ENCODE measurements around the gene NLRP5. TPM values are rescaled to one million over a fixed set of nuclear protein-coding genes. Genes with fewer than 3 reads are reported as not detected.
"Not testable (repeated sequence)": the region's sequence is repeated elsewhere in the genome, so short reads cannot be mapped to it uniquely, and the experiment has no call there.

The NLRP5 gene
- total RNA-seq: not detected

- no peak within 1 kb of the TSS for H3K27ac Mint-ChIP-seq
- H3K36me3 Mint-ChIP-seq: no peaks in the 10 kb centered on the region
- no peak within 1 kb of the TSS for H3K4me3 Mint-ChIP-seq
- H3K27me3 Mint-ChIP-seq: no peaks in the 10 kb centered on the region
- no peaks in the 10 kb centered on the region for H3K4me1 Mint-ChIP-seq (ENCODE audit: low read depth in 2 of 2)
- peaks cover 4% of the 10 kb centered on the region for H3K9me3 Mint-ChIP-seq
- ATAC-seq (no peak), DNase-seq (ENCODE audit: low spot score) (no peak)
These were observed at the start of gene NLRP5 for GRCh38 chr19:55986487-55986886. TSS of gene NLRP5 (plus strand) at chr19:55986775.

GRCh38 chr19:55939206-55939605 lies 47.4 kb upstream of the NLRP5 start:
- H3K27ac Mint-ChIP-seq: no peak overlapping the region
- peaks cover 9% of the 10 kb centered on the region for H3K9me3 Mint-ChIP-seq
- DNase-seq (ENCODE audit: low spot score) (no peak), ATAC-seq (no peak)
- H3K4me3 Mint-ChIP-seq: no peak overlapping the region
- no peaks in the 10 kb centered on the region for H3K4me1 Mint-ChIP-seq (ENCODE audit: low read depth in 2 of 2)
- no peaks in the 10 kb centered on the region for H3K27me3 Mint-ChIP-seq
- H3K36me3 Mint-ChIP-seq: no peaks in the 10 kb centered on the region

- DNase-seq (ENCODE audit: low spot score) (no peak), ATAC-seq (no peak)
- H3K4me3 Mint-ChIP-seq: no peak overlapping the region
- no peaks in the 10 kb centered on the region for H3K4me1 Mint-ChIP-seq (ENCODE audit: low read depth in 2 of 2)
- peaks cover 9% of the 10 kb centered on the region for H3K9me3 Mint-ChIP-seq
- H3K27me3 Mint-ChIP-seq: no peaks in the 10 kb centered on the region
- no peak overlapping the region for H3K27ac Mint-ChIP-seq
- H3K36me3 Mint-ChIP-seq: no peaks in the 10 kb centered on the region
These were observed 46.3 kb upstream of the NLRP5 start for GRCh38 chr19:55940306-55940705.

GRCh38 chr19:55947532-55947931 lies 39.0 kb upstream of the NLRP5 start, which contains the start of gene NLRP8:
TSS of gene NLRP8 (plus strand) at chr19:55947832.
- no peaks in the 10 kb centered on the region for H3K36me3 Mint-ChIP-seq
- H3K4me3 Mint-ChIP-seq: no peak within 1 kb of the TSS
- H3K4me1 Mint-ChIP-seq (ENCODE audit: low read depth in 2 of 2): no peaks in the 10 kb centered on the region
- ATAC-seq (no peak), DNase-seq (ENCODE audit: low spot score) (no peak)
- H3K9me3 Mint-ChIP-seq: peaks cover 14% of the 10 kb centered on the region
- H3K27ac Mint-ChIP-seq: no peak within 1 kb of the TSS
- peaks cover 0 to 2% of the 10 kb centered on the region in 2 donors for H3K27me3 Mint-ChIP-seq

GRCh38 chr19:55950566-55950965 lies 36.0 kb upstream of the NLRP5 start:
- H3K4me3 Mint-ChIP-seq; H3K27ac Mint-ChIP-seq; DNase-seq (ENCODE audit: low spot score); ATAC-seq; H3K4me1 Mint-ChIP-seq (ENCODE audit: low read depth in 2 of 2); H3K9me3 Mint-ChIP-seq; H3K36me3 Mint-ChIP-seq; H3K27me3 Mint-ChIP-seq: not testable (repeated sequence)

GRCh38 chr19:55956431-55956830 lies 30.1 kb upstream of the NLRP5 start:
- Mint-ChIP-seq H3K36me3 (no peaks in the 10 kb centered on the region), H3K27me3 (no peaks in the 10 kb centered on the region), H3K9me3 (peaks cover 3% of the 10 kb centered on the region), H3K4me3 (no peak overlapping the region), H3K4me1 (ENCODE audit: low read depth in 2 of 2) (no peaks in the 10 kb centered on the region), H3K27ac (no peak overlapping the region)
- DNase-seq (ENCODE audit: low spot score) (no peak), ATAC-seq (no peak)

- DNase-seq (ENCODE audit: low spot score): no peak
- no peak overlapping the region for H3K4me3 Mint-ChIP-seq
- ATAC-seq: no peak
- no peaks in the 10 kb centered on the region for H3K9me3 Mint-ChIP-seq
- no peaks in the 10 kb centered on the region for H3K27me3 Mint-ChIP-seq
- no peaks in the 10 kb centered on the region for H3K4me1 Mint-ChIP-seq (ENCODE audit: low read depth in 2 of 2)
- no peak overlapping the region for H3K27ac Mint-ChIP-seq
- no peaks in the 10 kb centered on the region for H3K36me3 Mint-ChIP-seq
These were observed 28.2 kb upstream of the NLRP5 start for GRCh38 chr19:55958356-55958755.

GRCh38 chr19:55959996-55960675 lies 26.4 kb upstream of the NLRP5 start:
- Mint-ChIP-seq H3K36me3 (no peaks in the 10 kb centered on the region), H3K4me3 (no peak overlapping the region), H3K9me3 (no peaks in the 10 kb centered on the region), H3K4me1 (ENCODE audit: low read depth in 2 of 2) (no peaks in the 10 kb centered on the region), H3K27me3 (no peaks in the 10 kb centered on the region), H3K27ac (no peak overlapping the region)
- no peak for DNase-seq (ENCODE audit: low spot score)
- no peak for ATAC-seq

GRCh38 chr19:55962186-55962585 lies 24.4 kb upstream of the NLRP5 start:
- no peaks in the 10 kb centered on the region for H3K4me1 Mint-ChIP-seq (ENCODE audit: low read depth in 2 of 2)
- H3K36me3 Mint-ChIP-seq: no peaks in the 10 kb centered on the region

GRCh38 chr19:55973982-55974381 lies 12.6 kb upstream of the NLRP5 start:
- no peaks in the 10 kb centered on the region for H3K4me1 Mint-ChIP-seq (ENCODE audit: low read depth in 2 of 2)
- H3K27ac Mint-ChIP-seq: no peak overlapping the region
- no peak overlapping the region for H3K4me3 Mint-ChIP-seq
- no peaks in the 10 kb centered on the region for H3K36me3 Mint-ChIP-seq
- peaks cover 26% of the 10 kb centered on the region for H3K9me3 Mint-ChIP-seq
- H3K27me3 Mint-ChIP-seq: no peaks in the 10 kb centered on the region
- DNase-seq (ENCODE audit: low spot score) (no peak), ATAC-seq (no peak)

More at GRCh38 chr19:55962186-55962585, 24.4 kb upstream of the NLRP5 start:
- ATAC-seq (no peak), DNase-seq (ENCODE audit: low spot score) (no peak)
- H3K27me3 Mint-ChIP-seq: no peaks in the 10 kb centered on the region
- H3K9me3 Mint-ChIP-seq: no peaks in the 10 kb centered on the region
- no peak overlapping the region for H3K27ac Mint-ChIP-seq
- H3K4me3 Mint-ChIP-seq: no peak overlapping the region

- H3K4me1 Mint-ChIP-seq (ENCODE audit: low read depth in 2 of 2): no peaks in the 10 kb centered on the region
- H3K36me3 Mint-ChIP-seq: no peaks in the 10 kb centered on the region
- H3K4me3 Mint-ChIP-seq: no peak overlapping the region
- no peak for ATAC-seq
- H3K27ac Mint-ChIP-seq: no peak overlapping the region
- H3K9me3 Mint-ChIP-seq: peaks cover 8% of the 10 kb centered on the region
- H3K27me3 Mint-ChIP-seq: no peaks in the 10 kb centered on the region
- DNase-seq (ENCODE audit: low spot score): no peak
These were observed 6.2 kb upstream of the NLRP5 start for GRCh38 chr19:55980415-55980814.

- peaks cover 4% of the 10 kb centered on the region for H3K9me3 Mint-ChIP-seq
- no peak overlapping the region for H3K4me3 Mint-ChIP-seq
- DNase-seq (ENCODE audit: low spot score): no peak
- no peak for ATAC-seq
- H3K4me1 Mint-ChIP-seq (ENCODE audit: low read depth in 2 of 2): no peaks in the 10 kb centered on the region
- H3K36me3 Mint-ChIP-seq: no peaks in the 10 kb centered on the region
- H3K27me3 Mint-ChIP-seq: no peaks in the 10 kb centered on the region
- no peak overlapping the region for H3K27ac Mint-ChIP-seq
These were observed 1.3 kb upstream of the NLRP5 start for GRCh38 chr19:55985254-55985653.

- Mint-ChIP-seq H3K9me3 (peaks cover 10% of the 10 kb centered on the region), H3K36me3 (peaks cover 8% of the 10 kb centered on the region), H3K4me1 (ENCODE audit: low read depth in 2 of 2) (no peaks in the 10 kb centered on the region), H3K27ac (no peak overlapping the region), H3K4me3 (no peak overlapping the region), H3K27me3 (no peaks in the 10 kb centered on the region)
- ATAC-seq (no peak), DNase-seq (ENCODE audit: low spot score) (no peak)
These were observed 4.3 kb downstream of the NLRP5 start for GRCh38 chr19:55990831-55991230.

GRCh38 chr19:55993492-55993891 lies 6.9 kb downstream of the NLRP5 start:
- DNase-seq (ENCODE audit: low spot score) (no peak), ATAC-seq (no peak)
- no peak overlapping the region for H3K27ac Mint-ChIP-seq
- no peak overlapping the region for H3K4me3 Mint-ChIP-seq
- peaks cover 0 to 2% of the 10 kb centered on the region in 2 donors for H3K27me3 Mint-ChIP-seq
- H3K36me3 Mint-ChIP-seq: peaks cover 8% of the 10 kb centered on the region
- H3K9me3 Mint-ChIP-seq: peaks cover 13% of the 10 kb centered on the region
- no peaks in the 10 kb centered on the region for H3K4me1 Mint-ChIP-seq (ENCODE audit: low read depth in 2 of 2)

GRCh38 chr19:56014765-56015164 lies 28.2 kb downstream of the NLRP5 start:
- DNase-seq (ENCODE audit: low spot score) (no peak), ATAC-seq (no peak)
- no peaks in the 10 kb centered on the region for H3K27me3 Mint-ChIP-seq
- H3K4me1 Mint-ChIP-seq (ENCODE audit: low read depth in 2 of 2): no peaks in the 10 kb centered on the region
- no peak overlapping the region for H3K27ac Mint-ChIP-seq
- peaks cover 7% of the 10 kb centered on the region for H3K9me3 Mint-ChIP-seq
- H3K36me3 Mint-ChIP-seq: no peaks in the 10 kb centered on the region
- H3K4me3 Mint-ChIP-seq: no peak overlapping the region

Measured in natural killer cell treated with Interleukin-12 subunit alpha and Interleukin-12 subunit beta and Interleukin-15 and Interleukin-18, amount 100 ng/mL, for 72 hours (primary cell).